HCT116 (cell line): ENCODE measurements around the gene MSH3.

Source experiments
- CBX3 ChIP-seq: IDR thresholded peaks from 2 replicates; pipeline ENCODE4 v1.6.1; 2012; ENCODE audit warnings: low read depth
- EZH2 ChIP-seq: fragments of 200-600 bp; sonication (generic); IDR thresholded peaks from 2 replicates; pipeline ENCODE4 v1.6.1; 2017; ENCODE audit warnings: antibody characterized with exemption, mixed run types
- EZH2phosphoT487 ChIP-seq: fragments of 200-600 bp; IDR thresholded peaks from 2 replicates; pipeline ENCODE4 v1.6.1; 2018; ENCODE audit warnings: antibody characterized with exemption, borderline replicate concordance
- JUND ChIP-seq: IDR thresholded peaks from 2 replicates; pipeline ENCODE4 v1.6.1; 2012
- POLR2A ChIP-seq: IDR thresholded peaks from 2 replicates; pipeline ENCODE4 v1.7.0; 2011; ENCODE audit warnings: borderline replicate concordance; ENCODE audit not compliant: insufficient read depth, insufficient read length; ENCODE audit errors: extremely low read depth
- POLR2AphosphoS5 ChIP-seq: IDR thresholded peaks from 2 replicates; pipeline ENCODE4 v1.6.1; 2011; ENCODE audit warnings: mild to moderate bottlenecking, low read depth, low read length, moderate library complexity
- RAD21 ChIP-seq: IDR thresholded peaks from 2 replicates; pipeline ENCODE4 v1.6.1; 2012; ENCODE audit warnings: low read depth, mild to moderate bottlenecking
- SP1 ChIP-seq: IDR thresholded peaks from 2 replicates; pipeline ENCODE4 v1.6.1; 2012; ENCODE audit warnings: low read depth
- SRF ChIP-seq: IDR thresholded peaks from 2 replicates; pipeline ENCODE4 v1.6.1; 2012; ENCODE audit warnings: low read depth
- TCF7L2 ChIP-seq: IDR thresholded peaks from 2 replicates; pipeline ENCODE4 v1.7.0; 2011; ENCODE audit warnings: borderline replicate concordance, inconsistent platforms; ENCODE audit not compliant: insufficient read depth, insufficient read length; ENCODE audit errors: extremely low read depth
- TF ChIP-seq, protein P1 (sequence below), 3 experiments: fragments of 200-600 bp in 1 of 3; sonication (generic) in 1 of 3; IDR thresholded peaks in 2 of 3; conservative IDR thresholded peaks in 1 of 3; 2 replicates each; pipeline ENCODE4 v1.5.1; 2012 to 2017; ENCODE audit warnings: low read depth in 2 of 3, low read length in 2 of 3, antibody characterized with exemption in 1 of 3, borderline replicate concordance in 1 of 3, control low read depth in 1 of 3, mild to moderate bottlenecking in 1 of 3, mixed read lengths in 1 of 3, mixed run types in 1 of 3, moderate library complexity in 1 of 3; ENCODE audit not compliant: insufficient read depth in 1 of 3
- TF ChIP-seq, protein P2 (sequence below): IDR thresholded peaks from 2 replicates; pipeline ENCODE4 v1.6.1; 2012; ENCODE audit warnings: low read depth
- TF ChIP-seq, protein P3 (sequence below): IDR thresholded peaks from 2 replicates; pipeline ENCODE4 v1.6.1; 2011; ENCODE audit warnings: mild to moderate bottlenecking, low read length, moderate library complexity; ENCODE audit not compliant: insufficient replicate concordance; ENCODE audit errors: extremely low read depth
- TF ChIP-seq, protein P4 (sequence below): IDR thresholded peaks from 2 replicates; pipeline ENCODE4 v1.6.1; 2012

DNA sequence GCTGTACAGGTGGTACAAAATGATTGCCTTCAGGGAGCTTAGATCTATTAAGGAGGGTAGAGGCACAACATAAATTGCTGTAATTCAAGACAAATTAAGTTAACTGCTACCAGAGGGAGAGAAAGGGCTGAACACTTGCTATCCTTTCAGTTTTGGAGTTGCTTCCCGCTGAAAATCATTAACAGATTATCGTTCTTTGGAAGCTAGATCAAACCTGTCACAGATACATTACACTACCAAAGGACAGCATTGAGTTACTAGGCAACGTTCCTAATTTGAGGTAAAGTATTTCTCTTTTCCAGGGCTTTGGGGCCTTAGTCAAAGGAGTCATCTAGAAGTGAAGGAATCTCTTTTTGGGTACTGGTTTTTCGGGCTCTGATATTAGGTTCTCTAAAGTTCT lies 85.0 kb downstream of the MSH3 start:
- TF ChIP-seq, protein P1, sequence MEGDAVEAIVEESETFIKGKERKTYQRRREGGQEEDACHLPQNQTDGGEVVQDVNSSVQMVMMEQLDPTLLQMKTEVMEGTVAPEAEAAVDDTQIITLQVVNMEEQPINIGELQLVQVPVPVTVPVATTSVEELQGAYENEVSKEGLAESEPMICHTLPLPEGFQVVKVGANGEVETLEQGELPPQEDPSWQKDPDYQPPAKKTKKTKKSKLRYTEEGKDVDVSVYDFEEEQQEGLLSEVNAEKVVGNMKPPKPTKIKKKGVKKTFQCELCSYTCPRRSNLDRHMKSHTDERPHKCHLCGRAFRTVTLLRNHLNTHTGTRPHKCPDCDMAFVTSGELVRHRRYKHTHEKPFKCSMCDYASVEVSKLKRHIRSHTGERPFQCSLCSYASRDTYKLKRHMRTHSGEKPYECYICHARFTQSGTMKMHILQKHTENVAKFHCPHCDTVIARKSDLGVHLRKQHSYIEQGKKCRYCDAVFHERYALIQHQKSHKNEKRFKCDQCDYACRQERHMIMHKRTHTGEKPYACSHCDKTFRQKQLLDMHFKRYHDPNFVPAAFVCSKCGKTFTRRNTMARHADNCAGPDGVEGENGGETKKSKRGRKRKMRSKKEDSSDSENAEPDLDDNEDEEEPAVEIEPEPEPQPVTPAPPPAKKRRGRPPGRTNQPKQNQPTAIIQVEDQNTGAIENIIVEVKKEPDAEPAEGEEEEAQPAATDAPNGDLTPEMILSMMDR (IDR thresholded peaks at IDR 0.05 in 2 of 3, conservative IDR thresholded peaks at IDR 0.05 in 1 of 3; ENCODE audit: borderline replicate concordance in 1 of 3, insufficient read depth in 1 of 3, low read depth in 2 of 3, low read length in 2 of 3): no peak
- no peak for TF ChIP-seq POLR2A
- TF ChIP-seq EZH2phosphoT487: no peak
- no peak for TF ChIP-seq POLR2AphosphoS5
- no peak for TF ChIP-seq EZH2
- no peak for TF ChIP-seq JUND
- TF ChIP-seq, protein P2, sequence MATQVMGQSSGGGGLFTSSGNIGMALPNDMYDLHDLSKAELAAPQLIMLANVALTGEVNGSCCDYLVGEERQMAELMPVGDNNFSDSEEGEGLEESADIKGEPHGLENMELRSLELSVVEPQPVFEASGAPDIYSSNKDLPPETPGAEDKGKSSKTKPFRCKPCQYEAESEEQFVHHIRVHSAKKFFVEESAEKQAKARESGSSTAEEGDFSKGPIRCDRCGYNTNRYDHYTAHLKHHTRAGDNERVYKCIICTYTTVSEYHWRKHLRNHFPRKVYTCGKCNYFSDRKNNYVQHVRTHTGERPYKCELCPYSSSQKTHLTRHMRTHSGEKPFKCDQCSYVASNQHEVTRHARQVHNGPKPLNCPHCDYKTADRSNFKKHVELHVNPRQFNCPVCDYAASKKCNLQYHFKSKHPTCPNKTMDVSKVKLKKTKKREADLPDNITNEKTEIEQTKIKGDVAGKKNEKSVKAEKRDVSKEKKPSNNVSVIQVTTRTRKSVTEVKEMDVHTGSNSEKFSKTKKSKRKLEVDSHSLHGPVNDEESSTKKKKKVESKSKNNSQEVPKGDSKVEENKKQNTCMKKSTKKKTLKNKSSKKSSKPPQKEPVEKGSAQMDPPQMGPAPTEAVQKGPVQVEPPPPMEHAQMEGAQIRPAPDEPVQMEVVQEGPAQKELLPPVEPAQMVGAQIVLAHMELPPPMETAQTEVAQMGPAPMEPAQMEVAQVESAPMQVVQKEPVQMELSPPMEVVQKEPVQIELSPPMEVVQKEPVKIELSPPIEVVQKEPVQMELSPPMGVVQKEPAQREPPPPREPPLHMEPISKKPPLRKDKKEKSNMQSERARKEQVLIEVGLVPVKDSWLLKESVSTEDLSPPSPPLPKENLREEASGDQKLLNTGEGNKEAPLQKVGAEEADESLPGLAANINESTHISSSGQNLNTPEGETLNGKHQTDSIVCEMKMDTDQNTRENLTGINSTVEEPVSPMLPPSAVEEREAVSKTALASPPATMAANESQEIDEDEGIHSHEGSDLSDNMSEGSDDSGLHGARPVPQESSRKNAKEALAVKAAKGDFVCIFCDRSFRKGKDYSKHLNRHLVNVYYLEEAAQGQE: no peak
- TF ChIP-seq SRF: no peak
- TF ChIP-seq, protein P3, sequence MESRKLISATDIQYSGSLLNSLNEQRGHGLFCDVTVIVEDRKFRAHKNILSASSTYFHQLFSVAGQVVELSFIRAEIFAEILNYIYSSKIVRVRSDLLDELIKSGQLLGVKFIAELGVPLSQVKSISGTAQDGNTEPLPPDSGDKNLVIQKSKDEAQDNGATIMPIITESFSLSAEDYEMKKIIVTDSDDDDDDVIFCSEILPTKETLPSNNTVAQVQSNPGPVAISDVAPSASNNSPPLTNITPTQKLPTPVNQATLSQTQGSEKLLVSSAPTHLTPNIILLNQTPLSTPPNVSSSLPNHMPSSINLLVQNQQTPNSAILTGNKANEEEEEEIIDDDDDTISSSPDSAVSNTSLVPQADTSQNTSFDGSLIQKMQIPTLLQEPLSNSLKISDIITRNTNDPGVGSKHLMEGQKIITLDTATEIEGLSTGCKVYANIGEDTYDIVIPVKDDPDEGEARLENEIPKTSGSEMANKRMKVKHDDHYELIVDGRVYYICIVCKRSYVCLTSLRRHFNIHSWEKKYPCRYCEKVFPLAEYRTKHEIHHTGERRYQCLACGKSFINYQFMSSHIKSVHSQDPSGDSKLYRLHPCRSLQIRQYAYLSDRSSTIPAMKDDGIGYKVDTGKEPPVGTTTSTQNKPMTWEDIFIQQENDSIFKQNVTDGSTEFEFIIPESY: no peak
- no peak for TF ChIP-seq RAD21
- no peak for TF ChIP-seq CBX3
- TF ChIP-seq, protein P4, sequence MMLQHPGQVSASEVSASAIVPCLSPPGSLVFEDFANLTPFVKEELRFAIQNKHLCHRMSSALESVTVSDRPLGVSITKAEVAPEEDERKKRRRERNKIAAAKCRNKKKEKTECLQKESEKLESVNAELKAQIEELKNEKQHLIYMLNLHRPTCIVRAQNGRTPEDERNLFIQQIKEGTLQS: no peak
- no peak for TF ChIP-seq SP1
- no peak for TF ChIP-seq TCF7L2
